ENCODE data around the gene YWHAH.

- TF ChIP-seq YY1 (IDR thresholded peaks at IDR 0.05) (no peak), JUND (IDR thresholded peaks at IDR 0.05) (no peak), MAX (IDR thresholded peaks at IDR 0.05) (no peak), ZBTB33 (IDR thresholded peaks at IDR 0.05) (no peak), EGR1 (IDR thresholded peaks at IDR 0.05; ENCODE audit: low read depth in 2 of 2) (no peak)
- TF ChIP-seq, protein P1, sequence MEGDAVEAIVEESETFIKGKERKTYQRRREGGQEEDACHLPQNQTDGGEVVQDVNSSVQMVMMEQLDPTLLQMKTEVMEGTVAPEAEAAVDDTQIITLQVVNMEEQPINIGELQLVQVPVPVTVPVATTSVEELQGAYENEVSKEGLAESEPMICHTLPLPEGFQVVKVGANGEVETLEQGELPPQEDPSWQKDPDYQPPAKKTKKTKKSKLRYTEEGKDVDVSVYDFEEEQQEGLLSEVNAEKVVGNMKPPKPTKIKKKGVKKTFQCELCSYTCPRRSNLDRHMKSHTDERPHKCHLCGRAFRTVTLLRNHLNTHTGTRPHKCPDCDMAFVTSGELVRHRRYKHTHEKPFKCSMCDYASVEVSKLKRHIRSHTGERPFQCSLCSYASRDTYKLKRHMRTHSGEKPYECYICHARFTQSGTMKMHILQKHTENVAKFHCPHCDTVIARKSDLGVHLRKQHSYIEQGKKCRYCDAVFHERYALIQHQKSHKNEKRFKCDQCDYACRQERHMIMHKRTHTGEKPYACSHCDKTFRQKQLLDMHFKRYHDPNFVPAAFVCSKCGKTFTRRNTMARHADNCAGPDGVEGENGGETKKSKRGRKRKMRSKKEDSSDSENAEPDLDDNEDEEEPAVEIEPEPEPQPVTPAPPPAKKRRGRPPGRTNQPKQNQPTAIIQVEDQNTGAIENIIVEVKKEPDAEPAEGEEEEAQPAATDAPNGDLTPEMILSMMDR (IDR thresholded peaks at IDR 0.05; ENCODE audit: low read depth, low read length, missing input control): no peak
- TF ChIP-seq, protein P2, sequence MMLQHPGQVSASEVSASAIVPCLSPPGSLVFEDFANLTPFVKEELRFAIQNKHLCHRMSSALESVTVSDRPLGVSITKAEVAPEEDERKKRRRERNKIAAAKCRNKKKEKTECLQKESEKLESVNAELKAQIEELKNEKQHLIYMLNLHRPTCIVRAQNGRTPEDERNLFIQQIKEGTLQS (IDR thresholded peaks at IDR 0.05): no peak
Measured at GRCh38 chr22:31896472-31896871, 47.9 kb upstream of the YWHAH start.
